H1 (cell line): ENCODE measurements around the gene TEF. TPM values are rescaled to one million over a fixed set of nuclear protein-coding genes. Genes with fewer than 3 reads are reported as not detected.
A peak's percentile ranks its signal among the peaks of the same experiment; 100 is the strongest.

Experiments used
- ATF2 ChIP-seq: IDR thresholded peaks from 2 replicates; pipeline ENCODE4 v1.6.1; 2012; ENCODE audit warnings: low read length, inconsistent platforms
- CHD1 ChIP-seq: IDR thresholded peaks from 2 replicates; pipeline ENCODE4 v1.6.1; 2012; ENCODE audit warnings: low read depth, low read length, improper control_type of control experiment
- CHD2 ChIP-seq: IDR thresholded peaks from 2 replicates; pipeline ENCODE4 v1.6.1; 2012; ENCODE audit warnings: low read length, improper control_type of control experiment
- CTCF ChIP-seq, 3 experiments: IDR thresholded peaks; 1 replicate in 2 of 3; 2 replicates in 1 of 3; pipeline versions ENCODE4 v1.5.1 to v1.6.1; 2011; ENCODE audit warnings: low read length in 3 of 3, mild to moderate bottlenecking in 3 of 3, inconsistent platforms in 2 of 3, low read depth in 1 of 3, moderate library complexity in 1 of 3; ENCODE audit not compliant: insufficient read depth in 1 of 3; ENCODE audit errors: control extremely low read depth in 1 of 3
- SIRT6 ChIP-seq: IDR thresholded peaks from one replicate; pipeline ENCODE4 v1.7.1; 2012; ENCODE audit warnings: low read length, inconsistent platforms
- TAF1 ChIP-seq: IDR thresholded peaks from 2 replicates; pipeline ENCODE4 v1.6.1; 2011; ENCODE audit warnings: mild to moderate bottlenecking, low read depth, low read length
- TBP ChIP-seq: IDR thresholded peaks from 2 replicates; pipeline ENCODE4 v1.6.1; 2011; ENCODE audit warnings: low read depth, low read length, improper control_type of control experiment
- ZNF274 ChIP-seq: IDR thresholded peaks from 2 replicates; pipeline ENCODE4 v1.7.0; 2012; ENCODE audit warnings: low read length, borderline replicate concordance; ENCODE audit errors: extremely low read depth
- polyA plus RNA-seq, 7 experiments: library from polyadenylated mRNA; depleted of rRNA in 3 of 7; stranded (reverse) in 5 of 7; unstranded in 2 of 7; fragments of >200 nt in 5 of 7; fragments of 200-250 nt in 2 of 7; gene quantifications; 1 replicate in 5 of 7; 2 replicates in 1 of 7; 4 replicates in 1 of 7; pipeline versions ENCODE4 v1.2.1 to v1.2.3, GENCODE V29; 2011 to 2013; ENCODE audit warnings: missing spikeins in 2 of 7, mixed read lengths in 2 of 7
- total RNA-seq: library from RNA; stranded (reverse); fragmentation: NEBNext Ultra II Directional; extraction: Animal tissue kit (Norgen Biotek cat#: 25700); gene quantifications from 2 replicates; pipeline ENCODE4 v1.2.1, GENCODE V29; 2021

TEF gene
- total and polyA plus RNA-seq, 2 of the 8 experiments (the other 6 are each of a cell fraction or from before 2014, with no cell fraction given), result 7.4 to 9.0 TPM

GRCh38 chr22:41403532-41404318 lies 22.0 kb downstream of the TEF start (continued):
- 0 out of 2 replicates have a peak, but pooled peaks have one; percentile 42 for TF ChIP-seq CHD2
- peak; percentile 24; the same call in 1 of the 2 replicates for TF ChIP-seq TBP
- TF ChIP-seq ATF2, result no peak
- no peak for TF ChIP-seq ZNF274
- no peak for TF ChIP-seq SIRT6
- TF ChIP-seq CTCF (IDR thresholded peaks at IDR 0.05; ENCODE audit: control extremely low read depth in 1 of 3, insufficient read depth in 1 of 3, low read depth in 1 of 3, low read length in 3 of 3), result peak; percentile 95 to 100 (median 99)
- TF ChIP-seq CHD1, result no peak
- no peak for TF ChIP-seq TAF1
